C4-2B (cell line): ENCODE results near the gene PMM2.

Experiments used
- ZFX ChIP-seq: fragments of 450-650 bp; IDR thresholded peaks from 2 replicates; pipeline ENCODE4 v1.6.1; 2017
- TF ChIP-seq, protein P1 (sequence below): fragments of 450-650 bp; conservative IDR thresholded peaks from 2 replicates; pipeline ENCODE4 v1.5.1; 2017; ENCODE audit warnings: mild to moderate bottlenecking

DNA sequence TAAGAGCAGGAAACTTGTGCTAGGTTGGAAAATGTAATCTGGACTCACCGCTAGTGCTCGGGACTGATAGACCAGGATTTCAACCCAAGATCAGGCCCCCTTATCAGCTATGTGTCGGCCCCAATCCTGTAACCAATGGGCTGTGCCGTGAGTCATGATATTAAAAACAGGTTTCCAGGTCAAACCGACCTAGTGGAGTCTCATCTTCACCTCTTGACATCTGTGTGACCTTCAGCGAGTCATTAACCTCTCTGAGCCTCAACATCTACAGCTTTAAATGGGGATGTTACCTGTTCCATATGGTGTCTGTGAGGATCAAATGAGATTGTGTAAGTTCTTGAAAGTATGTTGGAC is 512 bp downstream of the PMM2 start:
- TF ChIP-seq, protein P1, sequence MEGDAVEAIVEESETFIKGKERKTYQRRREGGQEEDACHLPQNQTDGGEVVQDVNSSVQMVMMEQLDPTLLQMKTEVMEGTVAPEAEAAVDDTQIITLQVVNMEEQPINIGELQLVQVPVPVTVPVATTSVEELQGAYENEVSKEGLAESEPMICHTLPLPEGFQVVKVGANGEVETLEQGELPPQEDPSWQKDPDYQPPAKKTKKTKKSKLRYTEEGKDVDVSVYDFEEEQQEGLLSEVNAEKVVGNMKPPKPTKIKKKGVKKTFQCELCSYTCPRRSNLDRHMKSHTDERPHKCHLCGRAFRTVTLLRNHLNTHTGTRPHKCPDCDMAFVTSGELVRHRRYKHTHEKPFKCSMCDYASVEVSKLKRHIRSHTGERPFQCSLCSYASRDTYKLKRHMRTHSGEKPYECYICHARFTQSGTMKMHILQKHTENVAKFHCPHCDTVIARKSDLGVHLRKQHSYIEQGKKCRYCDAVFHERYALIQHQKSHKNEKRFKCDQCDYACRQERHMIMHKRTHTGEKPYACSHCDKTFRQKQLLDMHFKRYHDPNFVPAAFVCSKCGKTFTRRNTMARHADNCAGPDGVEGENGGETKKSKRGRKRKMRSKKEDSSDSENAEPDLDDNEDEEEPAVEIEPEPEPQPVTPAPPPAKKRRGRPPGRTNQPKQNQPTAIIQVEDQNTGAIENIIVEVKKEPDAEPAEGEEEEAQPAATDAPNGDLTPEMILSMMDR, result no peak
- TF ChIP-seq ZFX, result peak; percentile 22; the same call in 1 of the 2 replicates
